ENCODE data around the gene MRPL45. TPM values are rescaled to one million over a fixed set of nuclear protein-coding genes. Genes with fewer than 3 reads are reported as not detected.

MRPL45 gene
- total and polyA plus RNA-seq, 2 of the 13 experiments (the other 11 are each of a cell fraction or from before 2014, with no cell fraction given) = 89.5 to 157 TPM

- peak overlapping the region; percentile 40 for H3K9ac ChIP-seq (ENCODE audit: insufficient read depth, low read depth, low read length)
- H3K9me3 ChIP-seq (ENCODE audit: low read length) = no peaks in the 10 kb centered on the region
- ChIA-PET POLR2A (interaction anchor here (1.3 to 2.6 kb wide), 3 partner anchors 7 to 57 kb away, joined by 5 to 15 read pairs (median 12); partner anchors contain the start of gene SOCS7), CTCF (ENCODE audit: low intra/inter-chr PET ratio, low total read pairs) (no interaction called here)
- H3K27ac ChIP-seq (ENCODE audit: extremely low read length, insufficient read depth, low read length) = peak overlapping the region; percentile 63
- 49% methylated on average over 9 of the region's 9 CpGs for WGBS (ENCODE audit: low lambda C conversion rate)
- H3K79me2 ChIP-seq (ENCODE audit: insufficient read depth, low read length) = peaks cover 72% of the 10 kb centered on the region
- H3K4me2 ChIP-seq (ENCODE audit: low read depth, low read length) = peak overlapping the region; percentile 67
- no peaks in the 10 kb centered on the region for H3K27me3 ChIP-seq (ENCODE audit: control insufficient read depth in 1 of 2, insufficient read depth in 2 of 2, low read length in 2 of 2)
- in situ Hi-C loops (cut with HindIII; ENCODE audit: extremely low pct_ligation_motif_present, low pct_unique_long_range_greater_than_20kb) (no loop called here), intact Hi-C loops (cut with micrococcal nuclease; ENCODE audit: unreplicated experiment) (no loop called here)
- H3K4me3 ChIP-seq (replicated peaks in 1 of 3; ENCODE audit: insufficient read depth in 1 of 3, low read depth in 2 of 3, low read length in 3 of 3) = peak overlapping the region; percentile 2 to 36 (median 26); a peak in 5 of 6 replicates
- H3K36me3 ChIP-seq (replicated peaks in 1 of 2; ENCODE audit: control insufficient read depth in 1 of 2, insufficient read depth in 2 of 2, low read length in 2 of 2) = peaks cover 4 to 22% of the 10 kb centered on the region in 2 experiments; a peak in 4 of 5 replicates
- peaks cover 9% of the 10 kb centered on the region; the same call in 1 of the 2 replicates for H4K20me1 ChIP-seq (ENCODE audit: insufficient read depth, low read length)
- no TSS peak for BruUV-seq (replicated peaks)
- peaks cover 62% of the 10 kb centered on the region for H3K4me1 ChIP-seq (ENCODE audit: insufficient read depth, low read length)
- FAIRE-seq (no peak), DNase-seq (ENCODE audit: low spot score) (peak; percentile 34), ATAC-seq (peak; percentile 62)
- H2AFZ ChIP-seq (ENCODE audit: low read length) = no peak overlapping the region
- TF ChIP-seq ZBTB43 (CRISPR knock-in tag; conservative IDR thresholded peaks at IDR 0.05) = 0 out of 2 replicates have a peak, but pooled peaks have one; percentile 45
- TF ChIP-seq TEAD3 (CRISPR knock-in tag; optimal IDR thresholded peaks at IDR 0.05; ENCODE audit: borderline replicate concordance) = peak; percentile 23
- peak; percentile 44; the same call in 1 of the 2 replicates for TF ChIP-seq MED1 (CRISPR knock-in tag; IDR thresholded peaks at IDR 0.05)
- no peak for TF ChIP-seq TFDP2 (CRISPR knock-in tag; IDR thresholded peaks at IDR 0.05)
- 0 out of 2 replicates have a peak, but pooled peaks have one; percentile 15 for TF ChIP-seq PPARG (CRISPR knock-in tag; conservative IDR thresholded peaks at IDR 0.05)
- no peak for TF ChIP-seq ZNF776 (CRISPR knock-in tag; IDR thresholded peaks at IDR 0.05)
- TF ChIP-seq ZNF546 (CRISPR knock-in tag; conservative IDR thresholded peaks at IDR 0.05) = no peak
- TF ChIP-seq ZNF501 (CRISPR knock-in tag; IDR thresholded peaks at IDR 0.05) = 0 out of 2 replicates have a peak, but pooled peaks have one; percentile 25
- TF ChIP-seq E2F5 (CRISPR knock-in tag; conservative IDR thresholded peaks at IDR 0.05) = no peak
- no peak for TF ChIP-seq ZC3H13 (CRISPR knock-in tag; IDR thresholded peaks at IDR 0.05)
- TF ChIP-seq NFIB (CRISPR knock-in tag; IDR thresholded peaks at IDR 0.05; ENCODE audit: borderline replicate concordance) = no peak
- TF ChIP-seq PAXIP1 (CRISPR knock-in tag; conservative IDR thresholded peaks at IDR 0.05) = peak; percentile 89
Observed at GRCh38 chr17:38358586-38359513, 61.9 kb downstream of the MRPL45 start.
